22Rv1 (cell line): ENCODE results near the gene TSPYL2.

Source experiments
- CTCF ChIP-seq: fragments of 450-650 bp; IDR thresholded peaks from 2 replicates; pipeline ENCODE4 v1.5.1; 2017; ENCODE audit warnings: mild to moderate bottlenecking
- ZFX ChIP-seq: fragments of 450-650 bp; IDR thresholded peaks from 2 replicates; pipeline ENCODE4 v1.6.1; 2017; ENCODE audit warnings: antibody characterized with exemption, borderline replicate concordance

GRCh38 chrX:53056292-53056691, 25.9 kb upstream of the TSPYL2 start:
- no peak for TF ChIP-seq CTCF
- no peak for TF ChIP-seq ZFX
